GM19351 (cell line): ENCODE data around the gene FOXO1.
A peak's percentile ranks its signal among the peaks of the same experiment; 100 is the strongest.
"Not testable (repeated sequence)": the region's sequence is repeated elsewhere in the genome, so short reads cannot be mapped to it uniquely, and the experiment has no call there.

Experiments used
- ATAC-seq: cut with Tn5 transposase; IDR thresholded peaks from one replicate; pipeline ENCODE4 v1.9.1; 2021; ENCODE audit warnings: mild to moderate bottlenecking, moderate library complexity; ENCODE audit not compliant: unreplicated experiment

The FOXO1 gene

DNA sequence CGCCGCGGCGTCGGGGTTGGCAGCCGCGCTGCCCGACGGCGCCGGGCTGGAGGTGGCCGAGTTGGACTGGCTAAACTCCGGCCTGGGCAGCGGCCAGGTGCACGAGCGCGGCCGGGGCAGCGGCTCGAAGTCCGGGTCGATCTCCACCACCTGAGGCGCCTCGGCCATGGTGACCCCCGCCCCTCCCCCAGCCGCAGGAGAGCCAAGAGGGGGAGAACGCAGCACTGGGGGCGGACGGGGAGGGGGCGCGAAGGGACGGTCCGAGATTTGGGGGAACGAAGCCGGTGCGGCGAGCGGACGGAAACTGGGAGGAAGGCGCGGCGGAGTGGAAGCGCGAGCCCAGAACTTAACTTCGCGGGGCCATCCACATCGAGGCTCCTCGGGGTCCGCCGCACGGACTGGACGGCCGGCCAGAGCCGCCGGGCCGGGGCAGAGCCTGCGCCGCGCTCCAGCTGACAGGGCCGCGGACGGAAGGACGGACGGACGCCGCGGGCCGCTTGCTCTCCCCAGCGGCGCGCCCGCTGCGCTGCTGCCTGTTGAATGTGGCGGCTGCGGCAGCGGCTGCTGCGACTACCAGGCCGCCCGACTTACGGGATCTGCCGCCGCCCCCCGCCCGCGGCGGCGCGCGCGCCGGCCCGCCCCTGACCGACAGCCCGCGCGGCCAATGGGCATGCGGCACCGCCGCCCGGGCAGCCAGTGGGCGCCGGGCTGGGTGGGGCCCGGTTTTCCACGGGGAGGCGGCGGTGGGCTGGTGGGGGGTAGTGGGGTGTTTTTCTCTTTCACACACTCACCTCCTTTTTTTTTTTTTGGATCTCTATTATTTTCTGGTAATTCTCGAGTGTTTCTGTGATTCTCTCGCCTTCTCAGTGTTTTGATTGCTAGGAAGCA lies at the start of gene FOXO1:
Gene FOXO1 (minus strand): TSS at position 597 of the 888 bp plus-strand sequence. CDS start 429 bp downstream, at position 168.
- ATAC-seq, result peak; percentile 43

- not testable (repeated sequence) for ATAC-seq
Measured at GRCh38 chr13:40714433-40714832, 48.0 kb upstream of the FOXO1 start.

DNA sequence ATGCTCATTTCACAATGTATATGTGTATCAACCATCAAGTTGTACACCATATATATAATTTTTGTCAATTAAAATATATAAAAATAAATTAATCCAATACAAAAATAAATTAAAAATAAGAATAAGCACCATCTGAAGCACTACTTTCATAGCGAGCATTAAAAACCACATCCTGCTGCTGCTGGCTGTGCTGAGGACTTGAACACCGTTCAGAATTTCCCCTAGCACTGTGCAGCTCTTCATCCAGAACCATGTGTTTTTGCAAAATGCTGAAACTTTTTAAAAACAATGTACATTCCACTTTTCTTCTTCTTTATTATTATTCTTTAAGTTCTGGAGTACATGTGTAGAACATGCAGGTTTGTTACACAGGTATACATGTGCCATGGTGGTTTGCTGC lies 40.0 kb upstream of the FOXO1 start:
- no peak for ATAC-seq

DNA sequence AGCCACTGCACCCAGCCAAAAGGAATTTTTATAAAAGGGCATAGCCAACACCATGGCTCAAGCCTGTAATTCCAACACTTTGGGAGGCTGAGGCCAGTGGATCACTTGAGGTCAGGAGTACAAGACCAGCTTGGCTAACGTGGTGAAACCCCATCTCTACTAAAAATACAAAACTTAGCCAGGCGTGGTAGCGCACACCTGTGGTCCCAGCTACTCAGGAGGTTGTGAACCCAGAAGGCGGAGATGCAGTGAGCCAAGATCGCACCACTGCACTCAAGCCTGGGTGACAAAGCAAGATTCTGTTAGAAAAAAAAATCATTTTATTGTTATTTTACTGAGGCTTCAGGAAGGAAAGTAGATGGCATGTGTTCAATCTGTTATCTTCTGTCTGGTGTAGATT lies 31.3 kb upstream of the FOXO1 start:
- peak; percentile 78 for ATAC-seq

DNA sequence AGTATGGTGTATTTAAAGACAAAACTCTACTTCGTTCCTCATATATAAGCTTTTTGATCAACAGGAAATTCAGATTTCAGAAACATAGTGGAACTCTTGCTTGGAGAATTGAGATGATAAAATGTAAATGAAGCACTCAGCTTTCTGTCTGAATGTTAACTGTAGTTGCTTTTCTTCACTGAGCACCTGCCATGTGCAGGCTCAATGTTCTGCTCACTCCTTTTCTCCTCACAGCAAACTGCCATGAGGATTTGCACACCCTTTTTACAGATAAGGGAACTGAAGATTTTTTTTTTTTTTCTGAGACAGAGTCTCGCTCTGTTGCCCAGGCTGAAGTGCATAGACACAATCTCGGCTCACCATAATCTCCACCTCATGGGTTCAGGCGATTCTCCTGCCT lies 28.0 kb upstream of the FOXO1 start:
- no peak for ATAC-seq

- ATAC-seq, result no peak
Measured at GRCh38 chr13:40692946-40693345, 26.5 kb upstream of the FOXO1 start.

GRCh38 chr13:40688781-40689180 lies 22.3 kb upstream of the FOXO1 start:
- no peak for ATAC-seq

DNA sequence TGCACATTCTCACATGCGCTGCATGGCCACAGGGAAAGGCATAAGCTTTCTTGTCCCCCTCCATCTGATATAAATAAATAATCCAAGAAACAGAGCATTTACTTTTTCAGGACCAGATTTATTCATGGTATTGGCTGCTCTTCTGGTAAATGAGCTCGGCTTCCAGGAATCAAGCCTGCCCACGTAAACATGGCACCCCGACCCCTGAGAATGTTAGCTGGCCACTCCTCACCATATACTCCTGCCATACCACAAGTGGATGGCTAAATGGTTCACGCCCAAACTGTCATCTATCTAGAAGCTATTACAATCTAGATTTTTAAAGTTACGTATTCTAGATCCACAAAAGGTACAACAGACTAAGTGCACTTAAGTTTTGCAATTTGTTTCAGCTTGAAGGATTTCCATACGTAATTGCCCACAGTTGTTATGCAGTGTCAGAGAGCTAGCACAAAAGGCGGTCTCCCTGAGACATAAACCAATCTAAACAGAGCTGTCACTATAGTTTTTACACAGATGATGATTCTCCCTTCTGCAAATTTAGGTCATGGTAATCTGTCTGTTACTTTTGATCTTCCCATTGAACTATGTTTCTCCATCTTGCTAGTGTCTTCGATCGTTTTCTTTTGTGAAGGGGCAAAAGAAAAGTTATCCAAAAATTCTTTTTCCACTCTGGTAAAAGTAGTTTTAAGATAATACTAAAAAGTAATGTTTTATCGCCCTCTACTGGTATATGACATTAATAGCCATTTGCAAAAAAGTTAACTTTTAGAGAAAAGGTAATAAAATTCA lies 16.2 kb upstream of the FOXO1 start:
- no peak for ATAC-seq

DNA sequence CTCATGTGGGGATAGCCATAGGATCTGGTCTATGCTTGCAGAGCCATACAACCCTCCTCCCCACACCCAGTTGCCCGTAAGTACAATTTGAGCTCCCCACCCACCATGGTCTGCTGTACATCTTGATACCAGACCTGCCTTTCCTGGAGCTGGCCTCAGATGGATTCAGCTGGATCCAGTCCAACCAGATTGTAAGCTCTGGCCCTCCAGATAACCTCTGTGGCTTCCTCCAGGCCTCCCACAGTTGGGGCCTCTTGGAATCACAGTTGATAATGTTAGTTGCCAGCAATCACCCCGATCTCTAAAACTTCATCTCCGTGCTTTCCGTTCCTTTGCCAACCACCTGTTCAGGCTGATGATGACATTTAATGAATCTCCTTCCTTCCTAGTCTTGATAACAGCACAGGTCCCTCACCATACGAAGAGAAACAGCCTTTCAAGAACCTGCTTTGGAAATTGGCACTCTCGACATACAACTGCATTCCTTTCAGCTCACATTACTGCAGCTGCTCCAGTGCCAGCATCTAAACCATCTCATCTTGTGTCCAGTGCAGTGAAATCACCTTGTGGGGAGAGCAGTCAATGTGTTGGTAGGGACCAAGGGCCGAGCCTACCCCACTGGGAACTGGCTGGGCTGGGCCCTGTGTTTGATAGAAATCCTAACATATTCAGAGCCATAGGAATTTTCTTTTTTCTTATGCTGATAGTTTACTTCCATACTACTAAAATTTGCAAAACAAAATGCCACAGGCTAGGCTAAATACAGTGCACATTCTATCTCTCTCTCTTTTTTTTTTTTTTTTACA lies 15.1 kb upstream of the FOXO1 start:
- no peak for ATAC-seq

DNA sequence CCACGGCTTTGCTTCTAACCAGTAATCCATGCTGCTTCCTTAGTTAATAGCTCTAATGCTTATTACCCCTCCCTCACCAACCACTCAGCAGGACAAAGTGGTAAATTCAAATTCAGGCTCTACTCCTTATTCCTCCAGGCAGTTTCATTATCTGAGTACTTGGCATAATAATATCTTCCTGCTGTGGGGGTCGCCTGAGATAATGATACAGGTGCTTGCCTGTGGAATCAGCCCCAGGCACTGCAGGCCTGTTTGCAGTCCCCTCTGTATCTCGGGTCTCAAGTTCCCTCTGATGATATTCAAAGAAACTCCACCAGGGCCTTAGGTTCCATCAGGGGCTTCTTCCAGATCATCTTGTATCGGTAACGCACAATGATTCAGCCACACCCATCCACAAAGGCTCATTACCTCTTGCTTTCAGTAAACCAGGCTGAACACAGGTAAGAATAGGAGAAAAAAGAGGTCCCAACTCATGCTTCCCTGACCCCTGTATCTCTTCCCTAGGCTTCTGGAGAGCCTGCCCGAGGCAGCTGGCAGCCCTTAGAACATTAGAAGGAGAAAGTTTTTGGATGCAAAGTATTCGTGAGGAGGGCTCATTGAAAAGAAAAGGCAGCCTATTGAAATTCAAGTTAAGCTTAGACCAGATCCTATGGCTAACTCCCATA lies 14.3 kb upstream of the FOXO1 start:
- ATAC-seq, result no peak

GRCh38 chr13:40679480-40679985 lies 13.1 kb upstream of the FOXO1 start:
- no peak for ATAC-seq

DNA sequence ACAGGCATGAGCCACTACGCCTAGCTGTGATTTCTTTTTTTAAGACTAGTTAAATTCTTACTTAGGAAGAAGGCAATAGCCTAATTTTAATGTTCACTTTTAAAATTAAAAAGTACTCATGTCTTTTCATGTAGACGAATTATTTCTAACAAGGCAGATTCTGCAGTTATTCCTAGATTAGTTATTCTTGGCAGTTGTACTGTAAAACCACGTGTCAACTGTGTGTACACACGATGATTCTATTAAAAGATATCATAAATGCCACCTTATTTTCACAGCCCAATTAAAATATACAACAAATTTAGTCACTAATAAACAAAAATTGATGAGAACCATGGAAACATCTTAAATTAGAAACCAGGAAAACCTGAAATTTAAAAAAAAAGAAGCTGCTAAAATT lies 10.6 kb upstream of the FOXO1 start:
- ATAC-seq, result no peak

DNA sequence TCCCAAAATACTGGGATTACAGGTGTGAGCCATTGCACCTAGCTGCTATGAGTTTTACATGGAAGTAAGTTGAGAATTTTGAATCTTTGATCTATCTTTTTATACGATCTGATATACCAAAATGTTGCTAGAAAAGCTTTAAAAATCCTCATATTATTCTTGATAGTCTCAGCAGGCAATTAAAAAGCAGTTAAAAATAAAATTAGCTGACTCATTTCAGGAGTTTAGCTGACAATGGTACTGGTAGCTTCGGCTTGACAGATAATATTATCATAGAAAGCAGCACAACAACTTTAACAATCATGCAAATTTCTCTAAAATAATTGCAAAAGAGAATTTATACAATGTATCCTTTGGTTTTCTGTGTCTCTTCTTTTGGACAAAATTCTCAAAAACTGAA lies 9.6 kb upstream of the FOXO1 start:
- ATAC-seq, result no peak

GRCh38 chr13:40673414-40673813 lies 7.0 kb upstream of the FOXO1 start:
- ATAC-seq, result no peak

DNA sequence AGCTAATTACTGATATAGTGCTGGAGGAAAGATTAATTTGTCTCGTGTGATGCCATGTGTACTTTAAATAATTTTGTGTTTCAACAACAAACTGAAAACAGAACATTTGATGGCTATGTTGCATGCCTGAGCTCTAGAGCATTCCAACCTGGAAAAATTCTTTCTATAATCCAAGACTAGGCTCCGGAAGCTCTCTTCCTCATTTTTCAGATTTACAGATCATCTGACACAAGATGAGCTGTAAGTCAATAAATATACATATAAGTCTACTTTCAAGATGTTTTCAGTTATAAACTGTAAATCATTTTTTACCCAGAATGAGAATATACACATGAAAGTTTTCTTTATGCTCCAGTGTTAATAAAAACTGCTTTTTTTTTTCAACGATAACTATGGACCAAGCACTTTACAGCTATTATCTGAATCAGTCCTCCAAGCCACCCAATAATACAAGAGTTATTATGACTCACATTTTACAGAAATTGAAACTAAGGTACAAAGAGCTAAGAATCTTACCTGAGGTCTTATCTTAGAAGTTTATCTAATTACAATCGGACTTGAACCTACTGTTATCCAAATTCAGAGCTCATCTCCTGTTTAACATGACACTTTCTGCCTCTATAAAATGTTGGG lies 6.4 kb upstream of the FOXO1 start:
- ATAC-seq, result no peak

DNA sequence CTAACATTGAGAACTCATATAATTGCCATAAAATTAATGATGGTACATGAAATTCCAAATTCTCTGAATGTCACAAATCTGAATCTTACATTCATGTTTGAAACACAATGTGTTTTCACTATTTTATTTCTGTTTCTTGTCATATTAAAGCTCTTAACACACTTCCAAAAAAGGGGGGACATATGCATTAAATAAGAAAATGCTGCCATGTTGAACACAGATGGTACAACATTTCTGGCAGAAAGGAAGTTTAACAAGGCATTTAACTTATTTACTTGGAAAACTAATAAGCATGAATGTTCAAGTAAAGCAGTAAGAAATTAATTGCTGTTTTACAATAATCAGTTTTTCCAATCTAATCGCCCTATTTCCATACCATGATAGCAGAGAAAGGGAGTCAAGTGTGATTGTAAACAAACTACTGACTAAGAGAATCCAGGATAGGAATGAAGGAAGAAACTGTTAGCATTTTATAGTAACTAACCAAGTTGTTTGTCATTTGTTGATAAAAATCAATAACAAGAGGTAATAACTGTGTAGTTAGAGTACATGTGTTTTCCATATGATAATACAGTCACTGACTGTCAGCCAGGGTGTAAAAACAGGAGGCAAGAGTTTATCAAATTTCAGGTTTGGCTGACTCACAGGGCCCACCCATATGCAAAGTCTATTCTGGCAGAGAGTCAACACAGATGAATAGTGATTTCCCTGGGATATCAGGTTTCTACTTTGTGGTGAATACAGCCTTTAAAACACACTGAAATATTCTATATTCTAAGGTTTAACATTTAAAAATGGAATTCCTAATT lies 5.7 kb upstream of the FOXO1 start:
- ATAC-seq, result no peak

DNA sequence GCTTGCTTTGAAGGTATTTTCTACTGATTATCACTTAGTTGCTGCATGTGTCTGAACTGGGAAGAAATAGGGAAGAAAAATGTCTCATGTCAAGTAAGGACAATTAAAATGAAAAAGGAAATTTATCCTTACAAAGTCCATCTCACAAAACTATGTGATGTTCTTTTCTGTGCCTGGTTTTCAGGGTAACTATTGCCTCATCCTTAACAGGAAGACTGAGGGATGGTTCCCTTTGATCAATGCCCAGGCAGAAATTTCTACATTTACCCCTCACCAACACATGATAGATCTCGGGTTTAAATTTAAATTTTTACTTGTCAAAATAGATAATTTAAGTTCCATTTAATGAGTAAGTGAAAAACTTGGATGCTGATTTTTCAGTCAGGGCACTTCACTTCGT lies 3.9 kb upstream of the FOXO1 start:
- no peak for ATAC-seq

GRCh38 chr13:40668335-40668734 lies 1.9 kb upstream of the FOXO1 start:
- no peak for ATAC-seq

GRCh38 chr13:40667622-40667978 lies 1.2 kb upstream of the FOXO1 start:
- no peak for ATAC-seq
